SK-N-MC (cell line): ENCODE results near the gene TAF1C.

Source experiments
- EZH2 ChIP-seq: fragments of 200-600 bp; sonication (generic); IDR thresholded peaks from one replicate; pipeline ENCODE4 v1.6.1; 2017; ENCODE audit warnings: antibody characterized with exemption
- FOXP2 ChIP-seq: optimal IDR thresholded peaks from 2 replicates; pipeline ENCODE3; 2011; ENCODE audit warnings: mild to moderate bottlenecking, moderate library complexity; ENCODE audit not compliant: insufficient read depth; ENCODE audit errors: extremely low read length, control extremely low read depth
- POLR2AphosphoS5 ChIP-seq: IDR thresholded peaks from 2 replicates; pipeline ENCODE4 v1.6.1; 2012; ENCODE audit warnings: mild to moderate bottlenecking, low read depth, low read length, borderline replicate concordance

DNA sequence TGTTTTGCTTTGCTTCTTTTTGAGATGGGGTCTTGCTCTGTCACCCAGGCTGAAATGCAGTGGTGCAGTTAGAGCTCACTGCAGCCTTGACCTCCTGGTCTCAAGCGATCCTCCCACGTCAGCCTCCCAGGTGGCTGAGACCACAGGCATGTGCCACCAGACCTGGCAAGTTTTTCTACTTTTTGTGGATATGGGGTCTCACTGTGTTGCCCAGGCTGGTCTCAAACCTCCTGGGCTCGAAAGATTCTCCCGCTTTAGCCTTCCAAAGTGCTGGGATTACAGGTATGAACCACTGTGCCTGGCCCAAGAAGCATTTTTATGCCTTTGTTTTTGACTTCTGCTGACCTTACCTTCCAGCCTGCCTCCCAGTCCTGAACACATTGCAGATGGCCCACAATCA, 31.6 kb downstream of the TAF1C start:
- TF ChIP-seq FOXP2 (no peak), POLR2AphosphoS5 (no peak), EZH2 (no peak)
